ENCODE data around the gene TMEM191C.
"Not testable (repeated sequence)": the region's sequence is repeated elsewhere in the genome, so short reads cannot be mapped to it uniquely, and the experiment has no call there.

TMEM191C gene

GRCh38 chr22:21446128-21446826, 20.9 kb upstream of the TMEM191C start:
- DNase-seq (ENCODE audit: low spot score) = no peak

GRCh38 chr22:21446827-21447690, 20.1 kb upstream of the TMEM191C start:
- DNase-seq (ENCODE audit: low spot score) = no peak

- no peak for DNase-seq (ENCODE audit: low spot score)
Observed at GRCh38 chr22:21447694-21448402, 19.3 kb upstream of the TMEM191C start.

- DNase-seq (ENCODE audit: low spot score) = no peak
Observed at GRCh38 chr22:21448627-21449416, 18.4 kb upstream of the TMEM191C start.

- DNase-seq (ENCODE audit: low spot score) = no peak
Observed at GRCh38 chr22:21449531-21450319, 17.5 kb upstream of the TMEM191C start.

- no peak for DNase-seq (ENCODE audit: low spot score)
Observed at GRCh38 chr22:21450320-21450831, 16.8 kb upstream of the TMEM191C start.

- no peak for DNase-seq (ENCODE audit: low spot score)
Observed at GRCh38 chr22:21450858-21451353, 16.3 kb upstream of the TMEM191C start.

GRCh38 chr22:21451545-21452520, 15.4 kb upstream of the TMEM191C start:
- DNase-seq (ENCODE audit: low spot score) = no peak

GRCh38 chr22:21452666-21453065, 14.5 kb upstream of the TMEM191C start:
- not testable (repeated sequence) for DNase-seq (ENCODE audit: low spot score)

GRCh38 chr22:21454998-21455333, 12.2 kb upstream of the TMEM191C start:
- not testable (repeated sequence) for DNase-seq (ENCODE audit: low spot score)

GRCh38 chr22:21455334-21456089, 11.7 kb upstream of the TMEM191C start:
- no peak for DNase-seq (ENCODE audit: low spot score)

GRCh38 chr22:21457023-21457787, 10.0 kb upstream of the TMEM191C start:
- no peak for DNase-seq (ENCODE audit: low spot score)

- not testable (repeated sequence) for DNase-seq (ENCODE audit: low spot score)
Observed at GRCh38 chr22:21462672-21463071, 4.5 kb upstream of the TMEM191C start.

- DNase-seq (ENCODE audit: low spot score) = peak; percentile 92
Observed at GRCh38 chr22:21468194-21469096, 1.3 kb downstream of the TMEM191C start.

GRCh38 chr22:21469097-21469994, 2.2 kb downstream of the TMEM191C start:
- DNase-seq (ENCODE audit: low spot score) = not testable (repeated sequence)

- DNase-seq (ENCODE audit: low spot score) = not testable (repeated sequence)
Observed at GRCh38 chr22:21472984-21473383, 5.8 kb downstream of the TMEM191C start.

Data from CD4-positive, alpha-beta T cell treated with Interleukin-2 at 100 ng/mL for 4 hours (primary cell).